ENCODE results near the gene RANBP1.

The RANBP1 gene

DNA sequence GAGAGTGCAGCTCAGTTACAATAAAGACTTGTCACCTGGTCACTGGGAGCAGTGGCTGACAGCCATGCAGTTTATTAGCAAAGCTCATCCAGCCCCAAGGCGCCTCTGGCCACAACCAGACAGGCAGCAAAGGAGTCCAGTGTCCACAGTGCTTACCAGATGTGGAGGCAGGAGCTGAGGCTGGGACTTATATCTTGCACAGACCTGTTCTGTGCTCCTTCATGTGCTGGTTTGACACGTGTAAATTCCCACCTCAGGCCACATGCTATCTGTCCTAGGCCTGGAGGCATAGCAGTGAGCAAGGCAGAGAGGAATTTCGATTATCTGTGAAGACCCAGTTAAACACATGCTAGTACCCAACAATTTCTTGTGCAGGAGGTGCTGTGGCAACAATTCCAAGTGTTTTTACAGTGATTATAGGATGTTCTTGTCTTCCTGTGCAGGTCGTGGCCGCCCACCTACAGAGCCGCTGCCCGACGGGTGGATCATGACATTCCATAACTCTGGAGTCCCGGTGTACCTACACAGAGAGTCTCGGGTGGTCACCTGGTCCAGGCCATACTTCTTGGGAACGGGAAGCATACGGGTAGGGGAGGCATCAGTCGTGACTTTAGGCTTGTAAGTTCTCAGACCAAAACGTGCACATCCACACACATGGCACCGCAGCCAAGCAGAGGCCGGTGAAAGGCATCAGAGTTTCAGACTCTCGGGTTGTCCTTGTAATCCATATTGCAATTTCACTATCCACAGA lies 26.5 kb upstream of the RANBP1 start:
- no peak for DNase-seq

DNA sequence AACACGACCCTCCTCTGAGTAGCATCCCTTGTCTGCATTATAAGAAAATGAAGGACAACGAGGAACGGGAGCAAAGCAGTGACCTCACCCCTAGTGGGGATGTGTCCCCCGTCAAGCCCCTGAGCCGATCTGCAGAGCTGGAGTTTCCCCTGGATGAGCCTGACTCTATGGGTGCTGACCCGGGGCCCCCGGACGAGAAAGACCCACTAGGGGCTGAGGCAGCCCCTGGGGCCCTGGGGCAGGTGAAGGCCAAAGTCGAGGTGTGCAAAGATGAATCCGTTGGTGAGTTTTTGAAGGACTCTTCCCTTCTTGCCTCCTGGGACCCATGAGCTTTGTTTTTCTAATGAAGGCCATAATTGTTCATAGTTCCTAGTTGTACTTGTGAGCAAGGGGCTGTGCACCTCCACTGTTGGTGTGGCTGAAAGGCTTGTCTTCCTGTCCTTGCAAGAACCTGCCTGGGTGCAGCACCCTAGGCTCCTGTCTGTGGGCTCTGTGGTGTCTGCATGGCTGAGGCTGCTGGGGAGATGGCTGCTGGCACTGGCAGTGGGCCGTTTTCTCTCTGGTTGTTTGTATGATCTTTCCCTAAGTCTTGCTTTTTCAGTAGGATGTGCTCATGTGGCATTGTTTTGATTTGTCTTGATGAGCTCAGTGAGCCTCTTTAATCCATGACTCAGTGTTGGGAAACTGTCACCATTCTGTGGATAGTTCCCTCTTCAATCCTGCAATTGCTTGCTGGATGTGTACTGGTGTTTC lies 25.8 kb upstream of the RANBP1 start:
- DNase-seq: no peak

DNA sequence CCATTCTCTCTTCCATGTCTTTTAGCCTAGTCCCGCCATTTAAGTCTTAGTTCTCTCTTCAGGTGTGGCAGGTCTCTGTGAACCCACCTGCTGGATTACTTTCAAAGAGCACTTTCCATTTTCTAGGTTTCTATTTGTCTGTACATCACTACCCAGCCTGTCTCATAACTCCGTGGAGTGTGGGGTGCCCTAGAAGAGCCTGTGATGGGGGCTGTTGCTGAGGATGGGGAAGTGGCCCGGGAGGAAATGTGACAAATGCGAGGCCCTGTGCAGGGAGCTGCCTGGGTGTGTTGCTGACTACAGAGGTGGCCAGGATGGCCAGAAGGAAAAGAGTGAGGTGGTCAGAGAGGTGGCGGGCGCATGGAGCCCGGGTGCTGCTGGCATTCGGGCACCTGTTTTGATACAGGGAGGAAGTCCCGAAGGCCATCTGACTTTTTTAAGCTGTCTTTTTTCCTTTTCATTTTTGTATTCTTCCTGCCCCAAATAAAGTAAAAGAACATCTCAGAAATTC lies 25.1 kb upstream of the RANBP1 start:
- DNase-seq: no peak

DNA sequence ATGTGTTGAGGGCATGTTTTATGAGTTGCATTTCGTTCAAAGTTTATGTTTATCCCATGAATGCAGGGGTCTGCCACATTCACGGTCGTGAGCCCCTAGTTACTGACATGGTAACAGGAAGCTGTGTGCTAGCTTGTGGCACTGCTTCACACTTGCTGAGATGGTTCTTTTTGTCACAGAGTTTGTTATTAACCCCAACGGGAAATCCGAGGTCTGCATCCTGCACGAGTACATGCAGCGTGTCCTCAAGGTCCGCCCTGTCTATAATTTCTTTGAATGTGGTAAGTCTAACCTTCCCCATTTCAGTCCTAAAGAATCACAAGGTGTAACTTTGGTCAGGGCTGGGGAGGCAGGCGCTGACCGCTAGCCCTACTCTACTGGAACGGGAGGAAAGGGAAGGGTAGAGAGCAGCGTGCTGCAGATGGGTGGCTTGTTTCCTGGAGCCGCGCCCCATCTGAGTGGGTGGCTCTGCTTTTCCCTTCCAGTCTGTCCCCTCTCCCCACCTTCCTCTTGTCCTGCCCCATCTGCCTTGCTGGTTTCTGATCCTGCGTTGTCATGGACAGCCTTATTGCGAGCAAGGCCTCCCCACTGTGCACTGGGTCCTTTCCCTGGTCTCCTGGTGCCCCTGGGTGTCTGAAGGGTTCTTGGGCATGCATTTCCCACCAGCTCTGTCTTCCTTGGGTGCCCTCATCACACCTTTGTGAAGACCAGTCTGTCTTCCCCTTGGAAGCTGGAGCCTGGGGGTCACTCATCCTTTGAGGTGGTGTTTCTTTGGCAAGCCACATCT lies 24.0 kb upstream of the RANBP1 start:
- DNase-seq: no peak

- no peak for DNase-seq
Observed at GRCh38 chr22:20092477-20092854, 23.4 kb upstream of the RANBP1 start.

- DNase-seq: no peak
Observed at GRCh38 chr22:20093418-20094196, 22.3 kb upstream of the RANBP1 start.

DNA sequence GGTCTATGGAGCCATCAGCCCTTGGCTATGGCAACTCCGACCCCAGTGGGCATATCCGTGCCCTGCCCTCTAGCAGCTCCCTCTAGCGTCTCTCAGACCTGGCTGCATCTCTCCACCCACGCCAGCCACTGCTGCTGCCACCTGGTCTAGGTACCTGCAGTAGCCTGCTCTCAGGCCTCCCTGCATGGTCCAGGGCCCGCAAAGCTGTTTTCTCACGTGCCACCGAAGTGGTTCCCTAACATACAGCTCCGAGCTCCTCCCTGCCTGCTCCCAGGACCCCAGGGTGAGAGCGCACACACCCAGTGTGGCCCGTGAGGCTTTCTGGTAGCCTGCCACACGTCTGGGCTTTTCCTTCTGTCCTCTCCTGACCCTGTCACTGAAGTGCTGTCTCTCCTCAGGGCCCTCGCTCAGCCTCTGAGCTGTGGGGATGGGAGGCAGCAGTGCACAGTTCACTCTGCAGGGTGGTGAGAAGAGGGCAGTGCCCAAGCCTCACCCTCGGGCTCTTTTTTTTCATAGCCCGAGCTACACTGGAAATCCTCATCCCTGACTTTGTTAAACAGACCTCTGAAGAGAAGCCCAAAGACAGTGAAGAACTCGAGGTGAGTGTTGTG lies 21.6 kb upstream of the RANBP1 start:
- no peak for DNase-seq

DNA sequence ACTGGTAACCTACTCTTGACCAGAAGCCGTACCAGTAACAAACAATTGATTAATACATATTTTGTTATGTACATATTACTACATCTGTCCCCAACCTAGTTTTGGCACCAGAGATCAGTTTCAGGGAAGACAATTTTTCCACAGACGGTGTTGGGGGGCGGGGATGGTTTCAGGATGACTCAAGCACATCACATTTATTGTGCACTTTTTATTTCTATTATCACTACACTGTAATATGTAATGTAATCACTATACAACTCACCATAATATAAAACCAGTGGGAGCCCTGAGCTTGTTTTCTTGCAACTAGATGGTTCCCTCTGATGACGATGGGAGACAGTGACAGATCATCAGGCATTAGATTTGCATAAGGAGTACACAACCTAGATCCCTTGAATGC lies 20.4 kb upstream of the RANBP1 start:
- DNase-seq: no peak

GRCh38 chr22:20096574-20097420 lies 19.1 kb upstream of the RANBP1 start:
- no peak for DNase-seq

DNA sequence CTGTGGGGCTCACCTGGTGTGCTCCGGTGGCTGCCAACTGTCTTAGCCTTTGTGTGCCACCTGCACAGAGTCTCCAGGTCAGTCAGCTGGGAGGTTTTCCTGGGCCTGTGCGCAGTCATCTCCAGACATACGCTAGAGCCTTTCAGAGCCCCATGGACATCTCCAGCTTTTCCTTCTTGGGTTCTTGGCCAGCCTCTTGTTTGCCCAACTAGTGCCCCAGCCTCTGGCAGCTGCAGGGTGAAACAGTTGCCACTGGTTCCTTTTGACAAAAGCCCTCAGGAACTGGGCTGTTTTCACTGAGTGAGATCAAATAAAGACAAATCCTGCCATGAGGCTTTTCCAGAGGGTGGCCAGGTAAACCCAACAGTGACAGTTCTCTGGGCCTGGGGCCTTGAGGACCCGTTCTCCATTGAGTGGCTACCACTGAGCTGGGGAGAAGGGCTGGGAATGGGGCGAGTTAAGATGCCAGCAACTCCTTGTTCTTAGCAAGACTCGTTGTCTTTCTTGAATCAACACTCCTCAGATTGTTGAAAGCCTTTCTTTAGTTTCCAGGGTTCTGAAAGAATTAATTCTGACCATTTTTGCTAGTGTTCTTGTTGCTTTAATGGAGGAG lies 16.7 kb upstream of the RANBP1 start:
- no peak for DNase-seq

DNA sequence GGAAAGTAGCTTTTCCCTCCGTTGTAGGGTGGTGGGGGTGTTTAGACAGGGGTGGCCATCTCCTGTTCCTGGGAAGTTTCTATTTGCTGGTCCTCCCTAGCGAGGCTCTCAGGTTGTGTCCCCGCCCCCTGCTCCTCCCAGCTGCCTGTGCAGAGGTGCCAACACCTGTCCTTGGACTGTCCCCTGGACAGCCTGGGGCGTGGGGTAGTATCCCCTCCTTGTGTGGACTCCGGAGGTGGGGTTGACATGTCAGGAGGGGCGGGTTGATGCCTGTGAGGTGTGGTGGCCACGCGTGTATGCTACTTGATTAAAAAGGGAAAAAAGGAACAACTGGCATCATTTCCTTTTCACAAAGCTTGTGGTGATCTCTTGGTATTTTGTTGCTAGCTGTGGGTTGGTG lies 14.3 kb upstream of the RANBP1 start:
- DNase-seq: no peak

DNA sequence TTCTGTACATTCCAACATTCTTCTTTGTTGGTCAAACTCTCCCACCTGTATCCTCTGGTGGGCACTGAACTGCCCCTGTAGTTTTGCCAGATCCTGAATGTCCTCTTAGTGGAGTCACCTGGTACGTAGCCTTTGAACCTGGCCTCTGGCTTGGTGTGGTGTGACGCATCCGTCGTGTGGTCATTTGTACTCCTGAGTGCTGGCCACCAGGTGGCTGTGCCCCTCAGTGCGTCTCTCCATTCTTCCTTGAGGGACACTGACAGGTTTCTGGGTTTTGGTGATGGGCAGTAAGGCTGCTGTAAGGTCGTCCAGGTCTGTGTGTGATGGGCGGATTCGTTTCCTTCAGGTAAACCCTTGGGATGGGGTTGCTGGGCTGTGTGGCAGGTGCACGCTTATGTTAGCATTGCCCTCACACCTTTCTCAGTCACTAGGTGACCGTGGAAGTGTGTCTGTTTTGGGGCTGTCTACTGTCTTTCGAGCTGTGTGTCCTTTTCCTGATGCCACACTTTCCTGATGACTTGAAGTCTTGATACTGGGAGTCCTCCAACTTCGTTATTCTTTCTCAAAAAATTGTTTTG lies 13.6 kb upstream of the RANBP1 start:
- DNase-seq: no peak

GRCh38 chr22:20105456-20106204 lies 10.3 kb upstream of the RANBP1 start:
- no peak for DNase-seq

- no peak for DNase-seq
Observed at GRCh38 chr22:20106205-20106848, 9.6 kb upstream of the RANBP1 start.

DNA sequence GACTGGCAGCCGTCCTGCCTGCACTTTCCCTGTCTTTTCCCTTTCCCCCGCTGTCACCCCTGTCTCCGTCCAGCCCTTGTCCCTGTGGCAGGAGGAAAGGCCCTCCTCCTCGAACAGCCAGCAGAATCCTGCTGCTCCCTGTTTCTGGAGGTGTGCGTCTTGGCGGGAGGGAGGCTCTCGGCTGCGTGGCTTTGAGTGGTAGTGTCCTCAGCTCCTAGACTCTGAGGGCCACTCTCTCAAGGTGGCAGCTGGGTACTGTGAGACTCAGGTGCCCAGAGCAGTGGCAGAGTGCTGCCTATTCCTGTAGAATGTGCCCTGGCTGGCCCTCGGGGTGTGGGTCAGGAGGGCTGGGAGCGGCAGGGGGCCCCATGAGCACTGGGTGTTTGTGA lies 9.1 kb upstream of the RANBP1 start:
- no peak for DNase-seq

DNA sequence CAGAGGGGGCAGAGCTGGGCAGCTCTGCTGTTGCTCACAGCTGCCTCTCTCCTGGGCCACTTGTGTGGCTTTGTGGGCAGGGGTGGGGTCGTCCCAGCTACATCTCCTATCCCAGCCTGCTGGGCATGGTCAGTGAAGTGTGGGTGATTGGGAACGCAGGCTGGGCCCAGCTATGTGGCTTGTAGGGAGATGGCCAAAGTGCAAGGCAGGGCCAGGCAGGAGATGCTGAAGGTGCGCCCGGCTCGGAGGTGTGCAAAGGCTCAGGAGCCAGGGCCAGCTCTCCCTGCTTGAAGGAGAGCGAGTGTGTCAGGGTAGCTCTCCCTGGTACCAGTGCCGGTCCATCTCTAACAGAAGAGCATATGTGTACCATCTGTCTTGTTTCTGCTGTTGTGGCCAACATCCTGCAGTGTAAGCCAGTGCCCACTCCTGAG lies 8.4 kb upstream of the RANBP1 start:
- DNase-seq: no peak

DNA sequence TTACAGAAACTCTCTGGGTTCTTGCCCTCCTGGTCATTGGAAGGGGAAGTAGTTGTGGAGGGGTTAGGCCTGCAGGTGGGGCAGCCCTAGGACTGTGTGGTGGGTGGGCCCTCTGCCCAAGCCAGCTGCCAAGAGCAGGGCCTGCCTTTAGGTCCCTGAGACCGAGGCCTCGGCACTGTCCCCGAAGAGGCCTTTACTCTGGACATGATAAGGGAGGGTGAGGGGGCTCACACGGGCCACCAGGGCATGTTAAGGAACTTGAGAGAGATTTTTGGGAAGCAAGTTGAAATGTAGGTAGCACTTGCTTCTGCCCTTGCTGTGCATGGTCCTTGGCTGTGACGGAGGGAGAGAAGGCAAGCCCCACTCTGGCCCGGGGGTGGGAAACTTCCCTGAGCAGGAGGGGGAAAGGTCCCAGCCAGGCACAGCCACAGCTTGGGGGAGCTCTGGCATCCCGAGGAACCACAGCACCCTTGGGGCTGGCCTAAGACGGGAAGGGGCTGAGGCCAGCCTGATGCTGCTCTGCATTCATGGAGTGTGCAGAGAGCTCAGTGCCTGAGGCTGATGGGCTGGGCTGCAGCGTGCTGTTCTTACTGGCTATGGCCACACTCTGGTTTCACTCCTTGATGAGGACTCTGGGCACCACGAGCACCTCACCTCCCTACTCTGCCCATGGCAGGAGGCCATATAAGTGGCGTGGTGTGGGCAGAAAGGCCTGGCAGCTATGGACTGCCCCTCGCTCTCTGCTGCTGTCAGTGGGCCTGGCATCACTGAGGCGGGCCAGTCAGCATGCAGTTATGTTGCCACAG lies 7.8 kb upstream of the RANBP1 start:
- no peak for DNase-seq

DNA sequence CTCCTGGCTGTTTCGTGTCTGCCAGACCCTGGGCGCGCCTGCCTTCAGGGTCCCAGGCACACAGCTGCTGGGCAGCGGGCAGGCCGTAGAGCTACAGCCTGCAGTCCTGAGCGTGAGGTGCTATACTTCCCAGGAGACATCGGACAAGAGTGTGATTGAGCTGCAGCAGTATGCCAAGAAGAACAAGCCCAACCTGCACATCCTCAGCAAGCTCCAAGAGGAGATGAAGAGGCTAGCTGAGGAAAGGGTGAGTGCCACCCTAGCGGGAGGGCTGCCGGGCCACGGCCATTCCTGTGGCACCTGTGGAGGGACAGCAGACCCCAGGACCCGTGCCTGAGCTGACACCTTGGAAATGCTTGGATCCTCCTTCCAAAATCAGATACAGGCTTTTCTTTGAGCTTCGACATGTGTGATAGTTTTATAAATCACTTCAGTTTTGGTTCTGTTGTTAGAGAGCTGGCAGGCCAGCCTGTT lies 7.1 kb upstream of the RANBP1 start:
- DNase-seq: no peak

All from T-helper 9 cell (primary cell).